HG02970 (cell line): Measurements from ENCODE around the gene PCK2.

Experiments used
- ATAC-seq: cut with Tn5 transposase; IDR thresholded peaks from one replicate; pipeline ENCODE4 v1.9.1; 2021; ENCODE audit warnings: mild to moderate bottlenecking, moderate library complexity, moderate number of reproducible peaks; ENCODE audit not compliant: unreplicated experiment, low FRiP score

The PCK2 gene

GRCh38 chr14:24074625-24075484, 19.3 kb upstream of the PCK2 start:
- ATAC-seq, result no peak

GRCh38 chr14:24075485-24076301, 18.4 kb upstream of the PCK2 start:
- ATAC-seq, result no peak

- no peak for ATAC-seq
These were observed 17.9 kb upstream of the PCK2 start for GRCh38 chr14:24076302-24076601.

GRCh38 chr14:24077086-24077485, 17.0 kb upstream of the PCK2 start:
- ATAC-seq, result no peak

GRCh38 chr14:24078146-24078545, 16.0 kb upstream of the PCK2 start:
- no peak for ATAC-seq

GRCh38 chr14:24079491-24080141, 14.5 kb upstream of the PCK2 start:
- ATAC-seq, result no peak

- ATAC-seq, result no peak
These were observed 14.0 kb upstream of the PCK2 start for GRCh38 chr14:24080142-24080530.

- peak; percentile 62 for ATAC-seq
These were observed 13.0 kb upstream of the PCK2 start for GRCh38 chr14:24080888-24081738.

- no peak for ATAC-seq
These were observed 12.3 kb upstream of the PCK2 start for GRCh38 chr14:24081739-24082211.

GRCh38 chr14:24082411-24083080, 11.6 kb upstream of the PCK2 start:
- no peak for ATAC-seq

- ATAC-seq, result no peak
These were observed 10.6 kb upstream of the PCK2 start for GRCh38 chr14:24083462-24083861.

- no peak for ATAC-seq
These were observed 9.7 kb upstream of the PCK2 start for GRCh38 chr14:24084440-24084839.

GRCh38 chr14:24085215-24085614, 8.9 kb upstream of the PCK2 start:
- ATAC-seq, result no peak

- no peak for ATAC-seq
These were observed 7.7 kb upstream of the PCK2 start for GRCh38 chr14:24086193-24086955.

GRCh38 chr14:24087004-24087403, 7.1 kb upstream of the PCK2 start:
- no peak for ATAC-seq

GRCh38 chr14:24088095-24088494, 6.0 kb upstream of the PCK2 start:
- ATAC-seq, result no peak

GRCh38 chr14:24089890-24090289, 4.2 kb upstream of the PCK2 start:
- no peak for ATAC-seq

GRCh38 chr14:24092110-24092504, 2.0 kb upstream of the PCK2 start:
- no peak for ATAC-seq
